GM18526 (cell line): ENCODE measurements around the gene CD58.

Source experiments
- POLR2A ChIP-seq: IDR thresholded peaks from 3 replicates; pipeline ENCODE4 v1.6.1; 2011; ENCODE audit not compliant: insufficient read length; ENCODE audit errors: extremely low read depth

CD58 gene

GRCh38 chr1:116495535-116495934 lies 75.3 kb downstream of the CD58 start:
- TF ChIP-seq POLR2A = no peak

GRCh38 chr1:116494745-116495144 lies 76.1 kb downstream of the CD58 start:
- TF ChIP-seq POLR2A = no peak

GRCh38 chr1:116494353-116494692 lies 76.5 kb downstream of the CD58 start:
- no peak for TF ChIP-seq POLR2A

GRCh38 chr1:116493484-116494352 lies 77.1 kb downstream of the CD58 start:
- TF ChIP-seq POLR2A = no peak

- TF ChIP-seq POLR2A = no peak
Observed at GRCh38 chr1:116493036-116493435, 77.8 kb downstream of the CD58 start.

GRCh38 chr1:116492358-116492811 lies 78.4 kb downstream of the CD58 start:
- TF ChIP-seq POLR2A = no peak

- no peak for TF ChIP-seq POLR2A
Observed at GRCh38 chr1:116491700-116492357, 79.0 kb downstream of the CD58 start.

GRCh38 chr1:116490588-116490987 lies 80.2 kb downstream of the CD58 start:
- TF ChIP-seq POLR2A = no peak

- no peak for TF ChIP-seq POLR2A
Observed at GRCh38 chr1:116489231-116489697, 81.6 kb downstream of the CD58 start.

GRCh38 chr1:116488071-116488470 lies 82.8 kb downstream of the CD58 start:
- no peak for TF ChIP-seq POLR2A

GRCh38 chr1:116487583-116487982 lies 83.2 kb downstream of the CD58 start:
- TF ChIP-seq POLR2A = no peak

GRCh38 chr1:116487031-116487430 lies 83.8 kb downstream of the CD58 start:
- no peak for TF ChIP-seq POLR2A

- no peak for TF ChIP-seq POLR2A
Observed at GRCh38 chr1:116486424-116486823, 84.4 kb downstream of the CD58 start.

GRCh38 chr1:116485976-116486375 lies 84.8 kb downstream of the CD58 start:
- no peak for TF ChIP-seq POLR2A

- TF ChIP-seq POLR2A = no peak
Observed at GRCh38 chr1:116485071-116485735, 85.6 kb downstream of the CD58 start.
